Superior temporal gyrus (tissue), 1 donor: ENCODE data around the gene SGK1.
"Not testable (repeated sequence)": the region's sequence is repeated elsewhere in the genome, so short reads cannot be mapped to it uniquely, and the experiment has no call there.

Experiments
- DNase-seq: peaks from one replicate; pipeline ENCODE4 v3.0.0-alpha.2; 2016; ENCODE audit errors: extremely low spot score

The SGK1 gene

GRCh38 chr6:134223796-134224420, 94.0 kb downstream of the SGK1 start:
- no peak for DNase-seq

DNA sequence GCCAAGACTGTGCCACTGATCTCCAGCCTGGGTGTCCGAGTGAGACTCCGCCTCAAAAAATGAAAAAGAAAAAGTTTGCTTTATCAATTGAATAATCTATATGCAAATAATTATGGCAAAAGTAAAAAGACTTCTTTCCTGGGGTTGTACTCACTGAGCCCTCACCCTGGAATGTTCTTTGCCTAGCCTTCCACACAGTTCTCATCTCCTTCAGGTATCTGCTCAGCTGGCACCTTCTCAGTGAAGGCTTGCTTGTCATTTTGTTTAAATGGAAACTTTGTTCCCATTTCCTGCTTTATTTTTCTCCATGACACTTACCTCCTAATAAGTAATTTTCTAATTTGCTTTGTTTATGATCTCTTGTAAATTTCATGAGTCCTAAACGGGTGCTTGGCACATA, 96.7 kb downstream of the SGK1 start:
- no peak for DNase-seq

DNA sequence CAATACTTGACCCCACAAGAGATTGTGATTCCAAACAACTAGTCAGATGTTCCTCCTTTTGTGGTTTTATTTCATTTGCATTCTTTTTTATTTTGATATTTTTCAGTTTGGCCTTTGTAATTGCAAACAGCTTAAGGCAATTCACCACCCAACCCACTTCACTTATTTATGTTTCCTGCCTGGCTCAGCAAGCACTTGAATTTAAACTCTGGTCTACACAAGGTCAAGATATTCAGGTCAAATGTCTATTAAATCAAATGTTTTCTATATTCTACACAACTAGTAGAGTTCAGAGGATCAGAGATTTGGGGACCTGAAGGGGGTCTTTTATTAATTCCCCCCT, 100.1 kb downstream of the SGK1 start:
- no peak for DNase-seq

- DNase-seq = no peak
Observed at GRCh38 chr6:134217105-134217797, 100.7 kb downstream of the SGK1 start.

GRCh38 chr6:134216301-134217010, 101.5 kb downstream of the SGK1 start:
- DNase-seq = no peak

DNA sequence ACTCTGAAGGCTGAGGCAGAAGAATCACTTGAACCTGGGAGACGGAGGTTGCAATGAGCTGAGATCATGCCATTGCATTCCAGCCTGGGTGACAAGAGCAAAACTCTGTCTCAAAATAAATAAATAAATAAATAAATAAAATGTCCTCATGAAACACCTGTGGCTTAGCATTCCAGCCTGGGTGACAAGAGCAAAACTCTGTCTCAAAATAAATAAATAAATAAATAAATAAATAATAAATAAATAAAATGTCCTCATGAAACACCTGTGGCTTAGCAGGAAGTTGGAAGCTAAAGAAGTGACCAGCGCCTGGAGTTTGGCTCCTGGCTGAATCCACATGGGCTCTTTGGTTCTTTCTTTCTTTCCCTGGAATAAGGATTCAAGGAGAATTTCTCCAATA, 104.5 kb downstream of the SGK1 start:
- DNase-seq = not testable (repeated sequence)

GRCh38 chr6:134211297-134211696, 106.6 kb downstream of the SGK1 start:
- DNase-seq = no peak

GRCh38 chr6:134207421-134207820, 110.5 kb downstream of the SGK1 start:
- no peak for DNase-seq

GRCh38 chr6:134205366-134205765, 112.5 kb downstream of the SGK1 start:
- DNase-seq = no peak

- DNase-seq = not testable (repeated sequence)
Observed at GRCh38 chr6:134204759-134205158, 113.2 kb downstream of the SGK1 start.

DNA sequence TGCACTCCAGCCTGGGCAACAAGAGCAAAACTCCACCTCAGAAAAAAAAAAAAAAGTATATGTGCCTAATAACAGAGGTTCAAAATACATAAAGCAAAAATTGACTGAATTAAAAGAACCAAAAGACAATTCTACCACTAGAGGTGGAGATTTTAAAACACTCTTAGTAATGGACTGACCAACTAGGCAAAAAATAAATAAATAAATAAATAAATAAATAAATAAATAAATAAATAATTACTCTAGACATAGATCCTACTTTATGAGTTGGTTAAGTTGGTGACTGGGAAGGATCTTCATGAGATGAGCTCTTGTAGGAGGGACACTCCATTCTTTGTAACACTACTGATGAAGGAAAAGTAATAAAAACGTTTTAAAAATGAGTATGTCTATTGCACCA, 113.9 kb downstream of the SGK1 start:
- no peak for DNase-seq

DNA sequence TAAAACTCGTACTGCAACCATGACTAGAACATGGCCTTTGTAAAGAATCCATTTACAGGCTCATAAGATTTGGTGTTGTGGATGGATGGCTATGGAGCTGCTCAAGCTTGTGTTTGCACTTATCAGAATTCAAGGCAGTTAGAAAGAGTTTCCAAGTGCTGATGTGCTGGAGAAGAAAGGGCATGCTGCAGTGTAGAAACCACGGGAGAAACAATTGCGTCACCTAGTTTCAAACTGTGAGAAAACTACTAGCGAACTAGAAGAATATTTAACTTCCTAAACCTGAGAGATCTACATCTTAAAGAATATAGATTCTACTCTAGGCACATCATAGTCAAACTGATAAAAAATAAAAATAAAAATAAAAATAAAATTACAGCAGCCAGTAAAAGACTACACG, 116.2 kb downstream of the SGK1 start:
- DNase-seq = no peak

- no peak for DNase-seq
Observed at GRCh38 chr6:134199848-134200606, 117.9 kb downstream of the SGK1 start.

DNA sequence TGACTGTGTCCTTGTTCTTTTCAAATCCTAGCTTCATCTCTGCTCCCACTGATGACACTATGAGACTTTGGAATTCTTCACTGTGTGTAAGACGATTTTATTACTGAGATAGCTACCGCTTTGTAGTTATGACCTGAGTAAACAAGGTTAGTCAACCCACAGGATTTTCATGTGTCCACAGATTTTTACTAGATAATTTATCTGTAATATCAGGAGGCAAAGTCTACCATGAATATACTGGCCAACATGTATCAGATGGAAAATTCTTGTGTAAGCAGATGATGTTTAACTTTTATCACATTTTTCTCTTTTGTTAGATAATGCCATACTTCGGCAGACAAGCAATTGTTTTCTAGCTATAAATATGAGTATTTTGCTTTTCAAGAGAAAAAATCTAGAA, 119.8 kb downstream of the SGK1 start:
- no peak for DNase-seq

DNA sequence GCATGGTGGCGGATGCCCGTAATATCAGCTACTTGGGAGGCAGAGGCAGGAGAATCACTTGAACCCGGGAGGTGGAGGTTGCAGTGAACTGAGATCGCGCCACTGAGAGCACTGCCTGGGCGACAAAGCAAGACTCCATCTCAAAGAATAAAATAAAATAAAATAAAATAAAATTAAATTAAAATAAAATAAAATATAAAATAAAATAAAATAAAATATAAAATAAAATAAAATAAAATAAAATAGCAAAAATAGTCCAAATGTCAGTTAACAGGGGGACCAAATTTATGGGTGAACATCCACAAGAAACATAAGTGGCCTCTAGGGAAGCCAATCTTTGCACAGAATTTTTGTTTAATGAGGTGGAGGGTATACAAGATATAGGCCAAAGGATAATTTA, 120.2 kb downstream of the SGK1 start:
- DNase-seq = not testable (repeated sequence)

- no peak for DNase-seq
Observed at GRCh38 chr6:134196568-134197193, 121.2 kb downstream of the SGK1 start.

- DNase-seq = no peak
Observed at GRCh38 chr6:134195985-134196384, 121.9 kb downstream of the SGK1 start.

GRCh38 chr6:134195164-134195906, 122.6 kb downstream of the SGK1 start:
- DNase-seq = no peak

GRCh38 chr6:134193536-134194498, 124.1 kb downstream of the SGK1 start:
- no peak for DNase-seq

- not testable (repeated sequence) for DNase-seq
Observed at GRCh38 chr6:134192609-134193008, 125.3 kb downstream of the SGK1 start.
